WERI-Rb-1 (cell line): Measurements from ENCODE around the gene P4HA1.

ENCODE experiments used
- DNase-seq: peaks from one replicate; pipeline ENCODE4 v3.0.0-alpha.2; 2020
- H3K27ac ChIP-seq: fragments of 250-450 bp; sonication (Bioruptor Pico); 2 replicates; pipeline ENCODE4 v1.5.1; 2020; ENCODE audit warnings: mild to moderate bottlenecking, moderate library complexity
- H3K27me3 ChIP-seq: fragments of 250-450 bp; sonication (Bioruptor Pico); 2 replicates; pipeline ENCODE4 v1.5.1; 2021; ENCODE audit warnings: mild to moderate bottlenecking, low read depth, moderate library complexity; ENCODE audit not compliant: insufficient read depth, severe bottlenecking
- H3K36me3 ChIP-seq: fragments of 250-450 bp; sonication (Bioruptor Pico); 2 replicates; pipeline ENCODE4 v1.5.1; 2020; ENCODE audit warnings: mild to moderate bottlenecking, moderate library complexity
- H3K4me3 ChIP-seq: 2 replicates; pipeline ENCODE4 v1.5.1; 2011; ENCODE audit warnings: low read depth, mild to moderate bottlenecking, control low read depth, low read length
- H3K9me3 ChIP-seq: fragments of 250-450 bp; sonication (Bioruptor Pico); 2 replicates; pipeline ENCODE4 v1.5.1; 2021; ENCODE audit warnings: mild to moderate bottlenecking, moderate library complexity; ENCODE audit not compliant: severe bottlenecking
- CTCF ChIP-seq: IDR thresholded peaks from 2 replicates; pipeline ENCODE4 v1.5.1; 2011; ENCODE audit warnings: low read depth, mild to moderate bottlenecking, control low read depth, inconsistent platforms, low read length

P4HA1 gene

GRCh38 chr10:73083221-73083620, 13.4 kb downstream of the P4HA1 start:
- TF ChIP-seq CTCF = no peak

GRCh38 chr10:73079779-73080541, 16.7 kb downstream of the P4HA1 start:
- H3K4me3 ChIP-seq = no peak overlapping the region

More at GRCh38 chr10:73083221-73083620, 13.4 kb downstream of the P4HA1 start:
- DNase-seq = no peak
- Histone ChIP-seq H3K36me3 (no peaks in the 10 kb centered on the region), H3K9me3 (no peaks in the 10 kb centered on the region), H3K4me3 (no peak overlapping the region), H3K27me3 (no peaks in the 10 kb centered on the region), H3K27ac (no peak overlapping the region)

GRCh38 chr10:73076360-73077183, 20.1 kb downstream of the P4HA1 start:
- DNase-seq = no peak
- Histone ChIP-seq H3K27me3 (no peaks in the 10 kb centered on the region), H3K36me3 (peaks cover 11% of the 10 kb centered on the region), H3K9me3 (no peaks in the 10 kb centered on the region), H3K4me3 (no peak overlapping the region), H3K27ac (no peak overlapping the region)
- TF ChIP-seq CTCF = no peak

More at GRCh38 chr10:73079779-73080541, 16.7 kb downstream of the P4HA1 start:
- Histone ChIP-seq H3K27ac (no peak overlapping the region), H3K27me3 (no peaks in the 10 kb centered on the region), H3K9me3 (no peaks in the 10 kb centered on the region), H3K36me3 (no peaks in the 10 kb centered on the region)
- no peak for TF ChIP-seq CTCF
- DNase-seq = no peak

GRCh38 chr10:73075829-73076228, 20.8 kb downstream of the P4HA1 start:
- Histone ChIP-seq H3K36me3 (peaks cover 11% of the 10 kb centered on the region), H3K9me3 (no peaks in the 10 kb centered on the region), H3K27ac (no peak overlapping the region), H3K4me3 (no peak overlapping the region), H3K27me3 (no peaks in the 10 kb centered on the region)
- TF ChIP-seq CTCF = no peak
- DNase-seq = no peak

GRCh38 chr10:73073627-73074026, 23.0 kb downstream of the P4HA1 start:
- H3K9me3 ChIP-seq = no peaks in the 10 kb centered on the region
- no peak for TF ChIP-seq CTCF
- no peaks in the 10 kb centered on the region for H3K27me3 ChIP-seq
- peaks cover 12% of the 10 kb centered on the region for H3K36me3 ChIP-seq
- H3K27ac ChIP-seq = no peak overlapping the region
- DNase-seq = no peak
- H3K4me3 ChIP-seq = no peak overlapping the region
